Inflammatory macrophage (primary cell): ENCODE results near the gene TNNI2.
"Not testable (repeated sequence)": the region's sequence is repeated elsewhere in the genome, so short reads cannot be mapped to it uniquely, and the experiment has no call there.

Experiments used
- DNase-seq, 2 donors: peaks; one replicate each; pipeline ENCODE4 v3.0.0-alpha.2; 2020 to 2022
- total RNA-seq, 18 experiments: gene quantifications; one replicate each; lab custom pipeline; 2026; ENCODE audit warnings: mixed read lengths in 6 of 18, inconsistent platforms in 2 of 18; lab: John Stamatoyannopoulos, UW

TNNI2 gene
- 6.5 to 60.0 (median 19.3) reads per million in 18 experiments for total RNA-seq

DNA sequence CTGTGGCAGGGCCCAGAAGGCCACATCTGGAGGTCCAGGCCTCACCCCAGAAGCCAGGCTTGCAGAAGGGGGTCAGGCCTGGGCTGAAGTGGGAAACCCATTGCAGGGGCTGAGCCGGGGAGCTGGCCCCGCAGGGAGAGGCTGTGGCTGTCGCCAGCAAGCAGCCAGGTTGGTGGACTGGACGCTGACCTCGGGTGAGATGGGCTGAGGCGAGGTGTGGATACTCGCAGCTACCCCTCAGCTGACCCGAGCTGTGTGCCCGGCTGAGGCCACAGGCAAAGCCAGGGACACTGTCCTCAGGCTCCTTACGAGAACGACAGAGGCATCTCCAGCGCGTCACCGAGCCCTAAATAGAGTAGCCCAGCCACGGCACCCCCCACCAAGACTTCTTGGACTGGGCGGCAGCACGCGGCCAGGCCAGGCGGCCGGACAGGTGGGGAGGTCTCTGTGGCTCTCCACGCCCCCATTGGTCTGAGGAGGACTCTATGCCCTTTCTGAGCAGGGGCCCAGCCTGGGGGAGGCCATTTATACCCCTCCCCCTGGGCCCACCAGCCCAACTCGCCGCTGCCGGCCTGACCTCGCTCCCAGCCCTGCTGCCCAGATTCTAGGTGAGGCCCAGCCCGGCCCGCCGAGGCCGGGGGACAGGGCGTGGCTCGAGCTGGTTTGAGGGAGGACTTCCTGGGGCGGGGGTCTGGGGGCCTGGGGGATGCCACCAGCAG is at the start of gene TNNI2:
Gene TNNI2 (plus strand): TSS at position 556 of the 719 bp plus-strand sequence. CDS start 716 bp downstream, outside the sequence.
- no peak for DNase-seq

- DNase-seq, result no peak
Observed at GRCh38 chr11:1791912-1792311, 46.9 kb upstream of the TNNI2 start.

- DNase-seq, result peak in 1 of 2 donors; percentile 19
Observed at GRCh38 chr11:1792461-1792860, 46.3 kb upstream of the TNNI2 start.

GRCh38 chr11:1793081-1793480 is 45.7 kb upstream of the TNNI2 start:
- no peak for DNase-seq

DNA sequence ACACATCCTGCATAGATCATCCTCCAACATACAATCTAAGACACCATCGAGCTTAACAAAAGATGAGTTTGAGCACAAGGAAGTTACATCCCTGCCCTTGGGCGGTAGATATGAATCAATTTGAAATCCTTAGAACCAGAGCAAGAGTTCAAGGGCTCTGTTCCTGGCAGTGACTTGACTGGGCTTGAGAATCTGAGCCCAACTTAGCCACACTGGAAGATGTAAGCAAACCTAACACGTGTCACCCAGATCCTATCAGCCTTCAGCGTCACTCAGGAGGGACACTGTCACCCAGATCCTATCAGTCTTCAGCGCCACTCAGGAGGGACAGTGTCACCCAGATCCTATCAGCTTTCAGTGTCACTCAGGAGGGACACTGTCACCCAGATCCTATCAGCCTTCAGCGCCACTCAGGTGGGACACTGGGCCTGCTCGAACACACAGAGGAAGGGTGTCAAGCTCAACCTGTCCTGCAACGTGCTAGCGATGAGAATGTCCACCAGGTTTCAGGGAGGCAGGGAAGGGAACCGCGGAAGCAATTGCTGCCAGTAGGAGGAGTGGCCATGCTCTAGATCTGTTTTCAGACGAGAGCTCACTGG is 42.3 kb upstream of the TNNI2 start:
- DNase-seq, result no peak

DNA sequence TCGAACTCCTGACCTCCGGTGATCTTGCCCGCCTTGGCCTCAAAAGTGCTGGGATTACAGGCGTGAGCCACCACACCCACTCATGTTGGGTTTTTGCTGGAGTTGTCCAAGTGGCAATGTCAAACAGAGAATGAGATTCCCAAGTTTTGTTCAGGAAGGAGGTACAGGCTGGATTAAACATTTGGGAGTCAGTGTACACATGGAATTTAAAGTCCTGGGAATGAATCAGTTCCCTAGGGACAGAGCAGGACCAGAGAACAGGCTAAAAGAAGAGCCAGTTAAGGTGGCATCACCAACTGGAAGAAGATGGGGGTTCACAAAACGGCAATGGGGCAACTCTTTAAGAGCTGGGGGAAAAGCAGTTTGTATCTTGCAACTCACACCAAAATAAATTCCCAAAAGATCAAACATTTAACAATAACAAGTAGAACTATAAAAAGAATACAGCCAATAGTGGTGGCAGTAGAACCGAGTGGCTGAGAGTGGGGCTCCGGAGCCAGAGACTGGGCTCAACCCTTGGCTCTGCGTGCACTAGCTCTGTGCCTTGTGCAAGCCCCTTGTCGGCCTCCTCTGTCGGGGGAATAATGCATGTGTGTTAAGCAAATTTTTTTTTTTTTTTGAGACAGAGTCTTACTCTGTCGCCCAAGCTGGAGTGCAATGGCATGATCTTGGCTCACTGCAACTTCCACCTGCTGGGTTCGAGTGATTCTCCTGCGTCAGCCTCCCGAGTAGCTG is 41.2 kb upstream of the TNNI2 start:
- no peak for DNase-seq

- no peak for DNase-seq
Observed at GRCh38 chr11:1803246-1803645, 35.5 kb upstream of the TNNI2 start.

DNA sequence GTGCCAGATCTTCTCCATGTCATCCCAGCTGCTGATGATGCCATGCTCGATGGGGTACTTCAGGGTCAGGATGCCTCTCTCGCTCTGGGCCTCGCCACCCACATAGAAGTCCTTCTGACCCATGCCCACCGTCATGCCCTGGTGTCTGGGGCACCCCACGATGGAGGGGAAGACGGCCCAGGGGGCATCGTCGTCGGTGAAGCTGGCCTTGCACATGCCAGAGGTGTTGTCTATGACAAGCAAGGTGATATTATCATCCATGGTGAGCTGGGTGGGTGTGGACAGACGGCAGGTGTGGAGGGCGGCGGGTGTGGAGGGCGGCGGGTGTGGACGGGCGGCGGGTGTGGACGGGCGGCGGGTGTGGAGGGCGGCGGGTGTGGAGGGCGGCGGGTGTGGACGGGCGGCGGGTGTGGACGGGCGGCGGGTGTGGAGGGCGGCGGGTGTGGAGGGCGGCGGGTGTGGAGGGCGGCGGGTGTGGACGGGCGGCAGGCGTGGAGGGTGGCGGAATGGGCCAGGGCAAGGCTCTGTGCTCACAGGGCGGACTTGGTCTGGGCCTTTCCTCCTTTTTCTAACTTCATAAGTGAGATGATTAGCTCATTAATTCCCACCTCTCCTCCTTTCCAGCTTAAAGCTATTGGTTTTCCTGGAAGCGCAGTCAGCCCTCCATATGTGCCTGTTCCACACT is 34.8 kb upstream of the TNNI2 start:
- not testable (repeated sequence) for DNase-seq

DNA sequence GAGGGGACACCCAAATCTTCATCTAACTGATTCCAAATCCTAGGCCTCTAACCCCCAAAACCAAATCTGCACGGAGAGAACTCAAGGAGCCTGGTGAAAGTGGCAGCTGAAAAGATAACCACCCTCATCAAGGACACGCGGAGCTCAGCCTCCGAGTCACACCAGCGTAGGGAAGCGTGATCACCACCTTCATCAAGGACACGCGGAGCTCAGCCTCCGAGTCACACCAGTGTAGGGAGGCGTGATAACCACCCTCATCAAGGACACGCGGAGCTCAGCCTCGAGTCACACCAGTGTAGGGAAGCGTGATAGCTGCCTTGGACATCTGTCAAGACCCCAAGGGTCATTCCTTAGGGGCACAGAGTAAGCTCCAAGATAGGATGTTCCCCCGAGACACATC is 33.3 kb upstream of the TNNI2 start:
- DNase-seq, result no peak

- DNase-seq, result no peak
Observed at GRCh38 chr11:1807264-1807995, 31.4 kb upstream of the TNNI2 start.

GRCh38 chr11:1810761-1811160 is 28.0 kb upstream of the TNNI2 start:
- peak; percentile 87 to 91 for DNase-seq

GRCh38 chr11:1812274-1812673 is 26.5 kb upstream of the TNNI2 start:
- DNase-seq, result no peak

DNA sequence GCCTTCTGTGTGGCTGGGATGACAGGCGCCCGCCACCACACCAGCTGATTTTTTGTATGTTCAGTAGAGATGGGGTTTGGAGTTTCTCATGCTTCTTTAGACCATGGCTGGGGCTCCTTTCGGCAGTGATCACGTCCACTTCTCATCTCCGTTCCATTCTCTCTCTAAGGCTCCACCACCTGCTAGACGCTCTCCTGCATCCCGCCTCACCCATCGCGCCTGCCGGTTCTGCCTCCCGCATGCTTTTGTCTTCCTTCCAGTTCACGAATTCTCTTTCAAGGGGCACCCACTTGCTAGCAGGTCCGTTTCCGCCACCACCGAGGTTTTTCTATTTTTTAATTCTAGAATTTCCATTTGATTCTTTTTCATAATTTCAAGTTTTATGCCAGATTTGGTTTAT is 26.0 kb upstream of the TNNI2 start:
- no peak for DNase-seq

DNA sequence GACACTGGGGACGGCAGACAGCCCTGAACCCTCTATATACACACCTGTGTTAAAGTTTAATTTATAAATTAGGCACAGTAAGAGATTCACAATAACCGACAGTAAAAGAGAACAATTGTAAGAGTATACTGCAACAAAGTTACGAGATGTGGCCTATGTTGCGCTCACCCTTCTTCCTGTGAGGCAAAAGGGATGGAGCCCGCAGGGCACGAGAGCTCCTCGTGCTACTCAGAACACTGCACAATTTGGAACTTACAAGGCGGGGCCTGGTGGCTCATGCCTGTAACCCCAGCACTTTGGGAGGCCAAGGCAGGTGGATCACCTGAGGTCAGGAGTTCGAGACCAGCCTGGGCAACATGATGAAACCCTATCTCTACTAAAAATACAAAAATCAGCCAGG is 25.4 kb upstream of the TNNI2 start:
- DNase-seq, result not testable (repeated sequence)

DNA sequence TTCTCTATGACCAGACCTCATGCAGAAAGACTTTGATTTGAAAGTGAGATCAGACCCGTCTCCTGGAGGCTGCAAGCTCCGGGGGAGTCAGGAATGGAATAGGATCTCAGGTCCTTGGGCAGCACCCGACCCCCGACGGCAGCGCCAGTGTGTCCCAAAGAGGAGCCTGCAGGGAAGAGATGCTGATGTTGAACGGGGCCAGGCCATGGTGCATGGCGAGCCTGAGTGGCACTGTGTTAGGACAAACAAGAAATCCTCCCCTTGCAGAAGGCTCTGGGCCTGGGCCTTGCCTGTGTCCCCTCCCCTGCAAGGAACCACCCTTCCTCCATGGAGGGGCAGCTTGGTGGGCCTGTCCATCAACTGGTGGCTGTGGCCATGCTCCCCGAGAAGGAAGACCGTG is 24.1 kb upstream of the TNNI2 start:
- DNase-seq, result no peak

GRCh38 chr11:1815311-1815710 is 23.5 kb upstream of the TNNI2 start:
- no peak for DNase-seq

- no peak for DNase-seq
Observed at GRCh38 chr11:1815751-1816150, 23.0 kb upstream of the TNNI2 start.

GRCh38 chr11:1817000-1817399 is 21.8 kb upstream of the TNNI2 start:
- no peak for DNase-seq

GRCh38 chr11:1817511-1817910 is 21.3 kb upstream of the TNNI2 start:
- DNase-seq, result no peak

DNA sequence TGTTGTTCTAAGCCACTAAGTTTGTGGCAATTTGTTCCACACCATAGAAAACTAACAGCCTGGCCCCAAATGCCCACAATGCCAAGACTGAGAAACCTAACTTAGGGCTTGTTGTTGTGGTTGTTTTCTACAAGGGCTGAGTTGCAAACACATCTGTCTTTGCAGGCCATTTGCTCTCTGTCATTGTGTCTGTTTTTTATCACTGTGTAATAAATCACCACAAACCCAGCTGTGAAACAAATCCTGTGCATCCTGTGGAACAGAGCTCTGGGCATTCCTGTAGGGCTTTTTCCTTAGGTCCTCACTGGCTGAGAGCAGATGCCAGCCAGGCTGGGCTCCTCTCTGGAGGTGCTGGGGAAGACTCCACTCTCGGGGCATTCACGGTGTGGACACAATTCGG is 19.7 kb upstream of the TNNI2 start:
- no peak for DNase-seq

DNA sequence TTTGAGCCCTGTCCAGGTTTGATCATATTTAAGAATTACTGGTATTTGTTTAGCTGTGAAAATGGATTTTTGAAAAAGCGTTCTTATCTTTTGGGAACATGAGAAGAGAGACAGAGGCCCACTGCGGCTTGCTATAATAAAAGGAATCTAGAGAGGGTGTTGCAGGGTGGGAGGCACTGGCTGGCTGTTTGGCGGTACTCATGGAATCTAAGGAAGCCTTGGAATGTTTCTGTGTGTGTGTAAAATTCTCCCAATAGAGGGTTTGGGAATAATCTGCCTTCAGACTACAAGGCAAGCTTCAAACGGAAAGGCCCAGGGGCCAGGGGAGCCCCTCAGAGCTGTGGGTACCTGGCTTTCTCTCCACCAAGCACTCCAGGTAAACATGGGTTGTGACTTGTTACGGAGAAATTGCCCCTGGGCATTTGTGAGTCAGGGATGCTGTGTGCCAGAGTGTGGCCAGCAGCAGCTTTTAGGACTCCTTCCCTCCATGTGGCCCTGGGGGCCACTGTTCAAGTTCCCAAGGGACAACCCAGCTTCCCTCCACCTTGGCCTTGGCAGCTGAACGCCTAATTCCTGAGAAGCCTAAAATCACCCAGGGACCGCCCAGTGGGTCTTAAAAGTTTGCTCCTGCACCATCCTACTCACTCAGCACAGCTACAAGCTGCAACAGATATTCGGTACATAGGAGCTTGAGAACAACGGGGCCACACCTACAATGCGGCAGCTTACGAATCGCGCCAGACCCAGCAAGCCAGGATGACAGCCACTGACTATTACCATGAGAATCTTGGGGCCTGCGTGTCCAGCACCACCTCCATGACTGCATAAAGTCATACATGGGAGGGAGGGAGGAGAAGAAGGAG is 18.1 kb upstream of the TNNI2 start:
- no peak for DNase-seq
